Measurements from ENCODE around the gene NOTCH2.

The NOTCH2 gene

GRCh38 chr1:119924948-119925898 is 144.2 kb downstream of the NOTCH2 start:
- Mint-ChIP-seq H3K9me3 (no peaks in the 10 kb centered on the region), H3K27me3 (ENCODE audit: low read depth, poor library complexity) (no peaks in the 10 kb centered on the region), H3K4me3 (no peak overlapping the region), H3K36me3 (ENCODE audit: low read depth) (peaks cover 69% of the 10 kb centered on the region), H3K4me1 (no peaks in the 10 kb centered on the region), H3K27ac (peak overlapping the region; percentile 14)
- TF ChIP-seq CTCF (IDR thresholded peaks at IDR 0.05) = no peak
- DNase-seq = no peak

GRCh38 chr1:119920104-119920968 is 149.1 kb downstream of the NOTCH2 start:
- Mint-ChIP-seq H3K36me3 (ENCODE audit: low read depth) (peaks cover 90% of the 10 kb centered on the region), H3K4me1 (no peaks in the 10 kb centered on the region), H3K9me3 (no peaks in the 10 kb centered on the region), H3K27ac (peak overlapping the region; percentile 93), H3K27me3 (ENCODE audit: low read depth, poor library complexity) (no peaks in the 10 kb centered on the region), H3K4me3 (no peak overlapping the region)
- TF ChIP-seq CTCF (IDR thresholded peaks at IDR 0.05) = no peak
- DNase-seq = no peak

- no peaks in the 10 kb centered on the region for H3K4me1 Mint-ChIP-seq
- no peaks in the 10 kb centered on the region for H3K9me3 Mint-ChIP-seq
- no peaks in the 10 kb centered on the region for H3K27me3 Mint-ChIP-seq (ENCODE audit: low read depth, poor library complexity)
- H3K36me3 Mint-ChIP-seq (ENCODE audit: low read depth) = peaks cover 92% of the 10 kb centered on the region
- H3K27ac Mint-ChIP-seq = no peak overlapping the region
- DNase-seq = no peak
- H3K4me3 Mint-ChIP-seq = no peak overlapping the region
- no peak for TF ChIP-seq CTCF (IDR thresholded peaks at IDR 0.05)
Observed at GRCh38 chr1:119919241-119919640, 150.2 kb downstream of the NOTCH2 start.

- H3K27me3 Mint-ChIP-seq (ENCODE audit: low read depth, poor library complexity) = no peaks in the 10 kb centered on the region
- H3K36me3 Mint-ChIP-seq (ENCODE audit: low read depth) = peaks cover 90% of the 10 kb centered on the region
- DNase-seq = no peak
Observed at GRCh38 chr1:119918301-119918700, 151.2 kb downstream of the NOTCH2 start.

More at GRCh38 chr1:119918301-119918700, 151.2 kb downstream of the NOTCH2 start:
- Mint-ChIP-seq H3K4me3 (no peak overlapping the region), H3K9me3 (no peaks in the 10 kb centered on the region), H3K27ac (peak overlapping the region; percentile 18), H3K4me1 (no peaks in the 10 kb centered on the region)
- TF ChIP-seq CTCF (IDR thresholded peaks at IDR 0.05) = no peak

Data from nephron progenitor cell (in vitro differentiated cells).